ENCODE data around the gene RASSF5. TPM values are rescaled to one million over a fixed set of nuclear protein-coding genes. Genes with fewer than 3 reads are reported as not detected.

Gene RASSF5
- total RNA-seq, 2 experiments from 2014 or later: 215 to 218 TPM

DNA sequence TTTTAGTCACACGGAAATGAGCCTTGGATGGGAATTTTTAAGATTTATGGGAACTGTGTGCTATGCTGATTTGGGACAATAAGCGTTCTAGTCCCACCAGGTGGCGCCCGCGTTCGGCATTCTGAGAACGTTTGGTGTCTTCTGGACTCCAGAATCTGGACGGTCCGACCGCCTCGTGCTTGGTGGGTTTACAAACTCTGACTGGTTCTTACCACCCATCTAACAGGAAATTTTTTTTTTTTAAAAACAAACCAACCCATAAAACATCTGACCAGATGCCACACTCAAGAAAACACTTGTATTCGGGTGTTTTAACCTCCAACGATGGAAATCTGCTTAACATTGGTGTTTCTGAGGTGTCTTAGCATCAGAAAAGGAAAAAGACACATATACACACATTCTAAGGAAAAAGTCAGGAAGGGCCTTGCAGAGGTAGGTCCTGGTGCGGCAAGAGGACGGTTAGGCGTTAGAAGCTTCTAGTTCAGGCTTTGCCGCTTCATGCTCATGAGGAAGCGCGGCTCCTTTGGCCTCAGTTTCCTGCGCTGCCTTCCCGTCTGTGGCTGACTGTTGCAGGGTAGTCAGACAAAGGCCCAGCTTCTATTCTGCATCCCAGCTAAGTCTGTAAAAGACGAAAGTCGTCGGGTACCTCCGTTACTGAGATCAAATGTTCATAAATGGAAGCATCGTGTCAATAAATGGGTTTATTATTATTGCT lies 127.2 kb downstream of the RASSF5 start:
- Mint-ChIP-seq H3K27me3 (peaks cover 29% of the 10 kb centered on the region), H3K27ac (peak overlapping the region; percentile 88), H3K9me3 (no peaks in the 10 kb centered on the region), H3K4me3 (peak overlapping the region; percentile 78), H3K36me3 (ENCODE audit: low read depth) (no peaks in the 10 kb centered on the region), H3K4me1 (ENCODE audit: low read depth) (peaks cover 25% of the 10 kb centered on the region)
- POLR2A ChIA-PET: interaction anchor here (0.8 to 3.3 kb wide), 9 partner anchors 21 to 351 kb away, joined by 3 to 19 read pairs (median 3); partner anchors contain the start of gene IKBKE
- peak; percentile 91 for DNase-seq
- intact Hi-C loops (cut with micrococcal nuclease): loop anchor here (1.0 kb wide), 1 partner anchor 30 kb away; no protein-coding TSS in a partner anchor
- TF ChIP-seq, protein P1, sequence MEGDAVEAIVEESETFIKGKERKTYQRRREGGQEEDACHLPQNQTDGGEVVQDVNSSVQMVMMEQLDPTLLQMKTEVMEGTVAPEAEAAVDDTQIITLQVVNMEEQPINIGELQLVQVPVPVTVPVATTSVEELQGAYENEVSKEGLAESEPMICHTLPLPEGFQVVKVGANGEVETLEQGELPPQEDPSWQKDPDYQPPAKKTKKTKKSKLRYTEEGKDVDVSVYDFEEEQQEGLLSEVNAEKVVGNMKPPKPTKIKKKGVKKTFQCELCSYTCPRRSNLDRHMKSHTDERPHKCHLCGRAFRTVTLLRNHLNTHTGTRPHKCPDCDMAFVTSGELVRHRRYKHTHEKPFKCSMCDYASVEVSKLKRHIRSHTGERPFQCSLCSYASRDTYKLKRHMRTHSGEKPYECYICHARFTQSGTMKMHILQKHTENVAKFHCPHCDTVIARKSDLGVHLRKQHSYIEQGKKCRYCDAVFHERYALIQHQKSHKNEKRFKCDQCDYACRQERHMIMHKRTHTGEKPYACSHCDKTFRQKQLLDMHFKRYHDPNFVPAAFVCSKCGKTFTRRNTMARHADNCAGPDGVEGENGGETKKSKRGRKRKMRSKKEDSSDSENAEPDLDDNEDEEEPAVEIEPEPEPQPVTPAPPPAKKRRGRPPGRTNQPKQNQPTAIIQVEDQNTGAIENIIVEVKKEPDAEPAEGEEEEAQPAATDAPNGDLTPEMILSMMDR (IDR thresholded peaks at IDR 0.05): peak; percentile 98
- peak; percentile 7 for ATAC-seq
- CTCF ChIA-PET: interaction anchor here (0.6 to 9.2 kb wide), 49 partner anchors 7 to 865 kb away, joined by 3 to 340 read pairs (median 4); partner anchors contain the start of genes EIF2D and IKBKE

DNA sequence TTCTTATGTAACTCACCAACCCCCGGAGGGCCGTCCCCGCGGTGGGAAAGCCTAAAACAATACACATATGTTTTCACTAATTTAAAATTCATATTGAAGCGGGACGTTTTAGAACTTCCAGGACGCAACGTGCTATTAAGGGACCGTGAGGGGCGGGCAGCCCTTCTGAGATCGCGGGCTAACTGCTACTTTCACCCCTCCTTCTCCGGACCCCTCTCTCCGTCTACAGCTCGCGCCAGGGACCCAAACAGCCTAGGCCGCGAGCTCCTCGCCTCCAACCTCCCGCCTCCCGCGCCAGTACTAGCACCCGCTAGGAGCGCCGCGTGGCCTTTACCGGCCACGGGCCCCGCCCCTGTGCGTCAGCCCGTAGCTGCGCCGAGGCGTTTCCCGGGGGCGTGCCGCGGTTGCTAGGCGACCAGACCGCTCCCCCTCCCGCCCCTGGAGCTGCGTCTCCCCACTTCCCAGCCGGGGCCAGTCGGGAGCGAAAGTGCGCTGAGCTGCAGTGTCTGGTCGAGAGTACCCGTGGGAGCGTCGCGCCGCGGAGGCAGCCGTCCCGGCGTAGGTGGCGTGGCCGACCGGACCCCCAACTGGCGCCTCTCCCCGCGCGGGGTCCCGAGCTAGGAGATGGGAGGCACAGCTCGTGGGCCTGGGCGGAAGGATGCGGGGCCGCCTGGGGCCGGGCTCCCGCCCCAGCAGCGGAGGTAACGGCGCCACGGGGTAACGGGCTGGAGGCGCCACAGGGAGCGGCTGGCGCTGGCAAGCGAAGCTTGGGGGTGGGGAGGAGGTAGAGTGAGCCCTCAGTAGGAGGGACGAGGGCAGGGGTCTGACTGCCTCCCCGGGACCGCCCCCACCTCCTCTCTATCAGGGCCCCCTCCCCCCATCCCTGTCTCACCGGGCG lies 128.0 kb downstream of the RASSF5 start, which contains the start of gene DYRK3:
Gene DYRK3, plus strand, starts transcription at position 457 of the 898 bp plus-strand sequence. Its CDS starts 168 bp downstream, at position 625.
- Mint-ChIP-seq H3K36me3 (ENCODE audit: low read depth) (no peaks in the 10 kb centered on the region), H3K27me3 (peaks cover 28% of the 10 kb centered on the region), H3K4me1 (ENCODE audit: low read depth) (peaks cover 25% of the 10 kb centered on the region), H3K4me3 (peak within 1 kb of the TSS; percentile 78), H3K9me3 (no peaks in the 10 kb centered on the region), H3K27ac (peak within 1 kb of the TSS; percentile 88)
- intact Hi-C loops (cut with micrococcal nuclease): no loop called here
- ChIA-PET CTCF (interaction anchor here (0.6 to 9.2 kb wide), 48 partner anchors 8 to 864 kb away, joined by 3 to 340 read pairs (median 4); partner anchors contain the start of genes EIF2D and IKBKE), POLR2A (interaction anchor here (0.8 to 3.3 kb wide), 14 partner anchors 9 to 165 kb away, joined by 3 to 19 read pairs (median 3); partner anchors contain the start of gene IKBKE)
- DNase-seq: peak; percentile 93
- ATAC-seq: peak; percentile 93
- TF ChIP-seq, protein P1 (IDR thresholded peaks at IDR 0.05): no peak

DNA sequence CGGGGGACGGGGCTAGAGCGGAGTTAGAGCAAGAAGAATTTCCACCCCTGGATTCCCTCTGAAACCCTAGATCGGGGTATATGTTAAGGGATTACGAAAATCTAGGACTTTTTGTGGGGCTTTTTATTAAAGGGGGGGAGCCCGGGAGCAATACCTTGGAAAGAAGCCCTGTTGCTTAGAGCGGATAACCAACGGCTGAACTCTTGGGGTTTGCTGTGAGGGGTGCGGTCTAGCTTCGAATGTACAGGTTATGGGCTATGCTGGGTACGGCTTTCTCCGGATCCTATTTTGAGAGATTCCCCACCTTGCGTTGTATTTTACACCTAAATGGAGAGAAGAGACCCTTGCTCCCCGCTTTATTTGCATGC lies 128.6 kb downstream of the RASSF5 start:
- intact Hi-C loops (cut with micrococcal nuclease): no loop called here
- peak overlapping the region; percentile 78 for H3K4me3 Mint-ChIP-seq
- TF ChIP-seq, protein P1 (IDR thresholded peaks at IDR 0.05): no peak
- POLR2A ChIA-PET: interaction anchor here (0.8 to 3.3 kb wide), 8 partner anchors 9 to 155 kb away, joined by 3 to 19 read pairs (median 3); no protein-coding TSS in a partner anchor
- peaks cover 25% of the 10 kb centered on the region for H3K4me1 Mint-ChIP-seq (ENCODE audit: low read depth)
- CTCF ChIA-PET: interaction anchor here (0.6 to 9.2 kb wide), 24 partner anchors 9 to 346 kb away, joined by 3 to 340 read pairs (median 6); partner anchors contain the start of genes EIF2D and IKBKE
- H3K27ac Mint-ChIP-seq: no peak overlapping the region
- H3K9me3 Mint-ChIP-seq: no peaks in the 10 kb centered on the region
- ATAC-seq (no peak), DNase-seq (peak; percentile 32)
- peaks cover 2% of the 10 kb centered on the region for H3K36me3 Mint-ChIP-seq (ENCODE audit: low read depth)
- H3K27me3 Mint-ChIP-seq: peaks cover 29% of the 10 kb centered on the region

DNA sequence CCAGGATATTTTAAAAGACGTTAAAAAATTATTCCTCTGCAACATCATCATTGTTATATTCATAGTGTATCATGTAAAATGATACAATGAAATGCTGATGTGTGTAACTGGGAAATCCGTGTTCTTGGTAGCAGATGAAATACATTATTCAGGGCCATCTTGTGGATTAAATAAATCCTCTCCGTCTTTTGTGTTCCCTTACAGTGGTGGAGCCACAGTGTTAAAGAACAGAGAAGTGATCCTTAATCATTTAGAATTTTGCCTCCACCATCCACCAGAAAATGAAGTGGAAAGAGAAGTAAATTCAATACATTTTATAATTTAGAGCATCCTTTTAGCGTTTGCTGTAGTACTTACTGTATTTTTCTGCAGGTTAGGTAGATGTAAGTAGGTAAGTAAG lies 129.3 kb downstream of the RASSF5 start:
- Mint-ChIP-seq H3K27ac (no peak overlapping the region), H3K27me3 (peaks cover 27% of the 10 kb centered on the region), H3K36me3 (ENCODE audit: low read depth) (peaks cover 3% of the 10 kb centered on the region), H3K9me3 (no peaks in the 10 kb centered on the region), H3K4me3 (peak overlapping the region; percentile 5), H3K4me1 (ENCODE audit: low read depth) (peaks cover 25% of the 10 kb centered on the region)
- POLR2A ChIA-PET: interaction anchor here (0.9 to 3.3 kb wide), 6 partner anchors 10 to 69 kb away, joined by 3 to 19 read pairs (median 3); no protein-coding TSS in a partner anchor
- ATAC-seq (no peak), DNase-seq (no peak)
- TF ChIP-seq, protein P1 (IDR thresholded peaks at IDR 0.05): no peak
- CTCF ChIA-PET: interaction anchor here (1.0 to 9.2 kb wide), 5 partner anchors 8 to 346 kb away, joined by 3 to 340 read pairs (median 12); partner anchors contain the start of gene EIF2D
- intact Hi-C loops (cut with micrococcal nuclease): no loop called here

Measured in activated CD8-positive, alpha-beta T cell treated with anti-CD3 and anti-CD28 coated beads for 36 hours (primary cell).